Brain pericyte (primary cell): ENCODE results near the gene SCNN1A.

Source experiments
- DNase-seq: peaks from one replicate; pipeline ENCODE4 v3.0.0-alpha.2; 2012; ENCODE audit warnings: low read depth, low spot score

SCNN1A gene

GRCh38 chr12:6368906-6369525, 6.3 kb downstream of the SCNN1A start:
- DNase-seq = no peak

- no peak for DNase-seq
Measured at GRCh38 chr12:6367969-6368892, 7.1 kb downstream of the SCNN1A start.

GRCh38 chr12:6367065-6367968, 8.0 kb downstream of the SCNN1A start:
- DNase-seq = no peak

GRCh38 chr12:6364044-6364374, 11.4 kb downstream of the SCNN1A start:
- DNase-seq = no peak

- DNase-seq = no peak
Measured at GRCh38 chr12:6363330-6364043, 11.9 kb downstream of the SCNN1A start.

- no peak for DNase-seq
Measured at GRCh38 chr12:6363010-6363329, 12.4 kb downstream of the SCNN1A start.

GRCh38 chr12:6362403-6362802, 13.0 kb downstream of the SCNN1A start:
- no peak for DNase-seq

- DNase-seq = peak; percentile 87
Measured at GRCh38 chr12:6361834-6362233, 13.5 kb downstream of the SCNN1A start.

- no peak for DNase-seq
Measured at GRCh38 chr12:6360578-6361490, 14.5 kb downstream of the SCNN1A start.

- DNase-seq = no peak
Measured at GRCh38 chr12:6360080-6360571, 15.2 kb downstream of the SCNN1A start.

GRCh38 chr12:6358881-6359280, 16.5 kb downstream of the SCNN1A start:
- DNase-seq = no peak

- no peak for DNase-seq
Measured at GRCh38 chr12:6356374-6356820, 19.0 kb downstream of the SCNN1A start.

GRCh38 chr12:6355491-6356373, 19.6 kb downstream of the SCNN1A start:
- no peak for DNase-seq

GRCh38 chr12:6354495-6355393, 20.6 kb downstream of the SCNN1A start:
- no peak for DNase-seq

- DNase-seq = no peak
Measured at GRCh38 chr12:6352193-6353173, 22.9 kb downstream of the SCNN1A start.

GRCh38 chr12:6351622-6352021, 23.7 kb downstream of the SCNN1A start:
- DNase-seq = no peak
